Endothelial cell (in vitro differentiated cells): ENCODE measurements around the gene MTMR12. TPM values are rescaled to one million over a fixed set of nuclear protein-coding genes. Genes with fewer than 3 reads are reported as not detected.
"Not testable (repeated sequence)": the region's sequence is repeated elsewhere in the genome, so short reads cannot be mapped to it uniquely, and the experiment has no call there.

ENCODE experiments used
- DNase-seq: peaks from one replicate; pipeline ENCODE4 v3.0.0; 2021; ENCODE audit warnings: low spot score
- H3K27ac Mint-ChIP-seq: one replicate; pipeline ENCODE4 v1.8.0; 2021; ENCODE audit warnings: mixed read lengths, inconsistent platforms; ENCODE audit not compliant: unreplicated experiment
- H3K27me3 Mint-ChIP-seq: one replicate; pipeline ENCODE4 v1.8.0; 2021; ENCODE audit warnings: mild to moderate bottlenecking, moderate library complexity, mixed read lengths, inconsistent platforms; ENCODE audit not compliant: unreplicated experiment
- H3K36me3 Mint-ChIP-seq: one replicate; pipeline ENCODE4 v1.8.0; 2021; ENCODE audit warnings: mild to moderate bottlenecking, low read depth, mixed read lengths, inconsistent platforms; ENCODE audit not compliant: unreplicated experiment
- H3K4me1 Mint-ChIP-seq: one replicate; pipeline ENCODE4 v1.8.0; 2021; ENCODE audit warnings: mild to moderate bottlenecking, mixed read lengths, inconsistent platforms; ENCODE audit not compliant: unreplicated experiment
- H3K4me3 Mint-ChIP-seq: one replicate; pipeline ENCODE4 v1.8.0; 2021; ENCODE audit warnings: mild to moderate bottlenecking, mixed read lengths, inconsistent platforms; ENCODE audit not compliant: unreplicated experiment
- H3K9me3 Mint-ChIP-seq: one replicate; pipeline ENCODE4 v1.8.0; 2021; ENCODE audit warnings: mixed read lengths, inconsistent platforms; ENCODE audit not compliant: unreplicated experiment
- CTCF ChIP-seq: fragments of 200-600 bp; sonication (generic); IDR thresholded peaks from one replicate; pipeline ENCODE4 v1.5.0; 2021; ENCODE audit warnings: antibody characterized with exemption; ENCODE audit not compliant: unreplicated experiment
- total RNA-seq: library from RNA; stranded (reverse); fragmentation: NEBNext Ultra II Directional; extraction: Animal tissue kit (Norgen Biotek cat#: 25700); gene quantifications from one replicate; pipeline ENCODE4 v1.2.1, GENCODE V29; 2021; ENCODE audit not compliant: unreplicated experiment

The MTMR12 gene
- total RNA-seq, 1 donor from 2014 or later, result 39.4 TPM

GRCh38 chr5:32291591-32291990 lies 21.1 kb downstream of the MTMR12 start:
- Mint-ChIP-seq H3K36me3 (peaks cover 51% of the 10 kb centered on the region), H3K27ac (no peak overlapping the region), H3K9me3 (no peaks in the 10 kb centered on the region), H3K27me3 (no peaks in the 10 kb centered on the region), H3K4me3 (no peak overlapping the region), H3K4me1 (peaks cover 3% of the 10 kb centered on the region)
- TF ChIP-seq CTCF, result no peak
- no peak for DNase-seq

GRCh38 chr5:32290922-32291321 lies 21.8 kb downstream of the MTMR12 start:
- H3K27ac Mint-ChIP-seq, result no peak overlapping the region
- no peak for TF ChIP-seq CTCF

GRCh38 chr5:32290501-32290900 lies 22.2 kb downstream of the MTMR12 start:
- H3K4me1 Mint-ChIP-seq, H3K27me3 Mint-ChIP-seq, H3K27ac Mint-ChIP-seq, H3K9me3 Mint-ChIP-seq, DNase-seq, H3K4me3 Mint-ChIP-seq: not testable (repeated sequence)
- H3K36me3 Mint-ChIP-seq, result peaks cover 51% of the 10 kb centered on the region

More at GRCh38 chr5:32290922-32291321, 21.8 kb downstream of the MTMR12 start:
- Mint-ChIP-seq H3K36me3 (peaks cover 51% of the 10 kb centered on the region), H3K27me3 (no peaks in the 10 kb centered on the region), H3K4me1 (peaks cover 3% of the 10 kb centered on the region), H3K9me3 (no peaks in the 10 kb centered on the region), H3K4me3 (no peak overlapping the region)
- DNase-seq, result no peak

- peaks cover 48% of the 10 kb centered on the region for H3K36me3 Mint-ChIP-seq
- H3K9me3 Mint-ChIP-seq, H3K27ac Mint-ChIP-seq, H3K4me1 Mint-ChIP-seq, DNase-seq, H3K4me3 Mint-ChIP-seq, H3K27me3 Mint-ChIP-seq: not testable (repeated sequence)
Observed at GRCh38 chr5:32289986-32290385, 22.8 kb downstream of the MTMR12 start.

- not testable (repeated sequence) for H3K9me3 Mint-ChIP-seq, H3K27ac Mint-ChIP-seq, H3K4me1 Mint-ChIP-seq, DNase-seq, H3K27me3 Mint-ChIP-seq
- Mint-ChIP-seq H3K4me3 (peak overlapping the region; percentile 53), H3K36me3 (peaks cover 33% of the 10 kb centered on the region)
Observed at GRCh38 chr5:32288135-32288534, 24.6 kb downstream of the MTMR12 start.

GRCh38 chr5:32287525-32287924 lies 25.2 kb downstream of the MTMR12 start:
- DNase-seq, H3K27ac Mint-ChIP-seq, H3K27me3 Mint-ChIP-seq, H3K4me3 Mint-ChIP-seq, H3K9me3 Mint-ChIP-seq, H3K4me1 Mint-ChIP-seq: not testable (repeated sequence)
- peaks cover 27% of the 10 kb centered on the region for H3K36me3 Mint-ChIP-seq

GRCh38 chr5:32285510-32286138 lies 27.1 kb downstream of the MTMR12 start:
- no peaks in the 10 kb centered on the region for H3K9me3 Mint-ChIP-seq
- H3K36me3 Mint-ChIP-seq, result peaks cover 21% of the 10 kb centered on the region
- TF ChIP-seq CTCF, result no peak
- no peak overlapping the region for H3K27ac Mint-ChIP-seq
- no peak overlapping the region for H3K4me3 Mint-ChIP-seq
- no peak for DNase-seq
- no peaks in the 10 kb centered on the region for H3K27me3 Mint-ChIP-seq
- no peaks in the 10 kb centered on the region for H3K4me1 Mint-ChIP-seq
